HL-60 (cell line): ENCODE measurements around the gene POC1B.

Experiments
- POLR2AphosphoS5 ChIP-seq: IDR thresholded peaks from 2 replicates; pipeline ENCODE4 v1.6.1; 2012; ENCODE audit warnings: low read depth
- SPI1 ChIP-seq: IDR thresholded peaks from 2 replicates; pipeline ENCODE4 v1.6.1; 2012; ENCODE audit warnings: low read depth, mild to moderate bottlenecking, borderline replicate concordance
- TF ChIP-seq, protein P1 (sequence below): IDR thresholded peaks from one replicate; pipeline ENCODE4 v1.5.1; 2011; ENCODE audit warnings: low read length, control low read depth, inconsistent platforms; ENCODE audit not compliant: insufficient read depth

- TF ChIP-seq POLR2AphosphoS5 (no peak), SPI1 (no peak)
- TF ChIP-seq, protein P1, sequence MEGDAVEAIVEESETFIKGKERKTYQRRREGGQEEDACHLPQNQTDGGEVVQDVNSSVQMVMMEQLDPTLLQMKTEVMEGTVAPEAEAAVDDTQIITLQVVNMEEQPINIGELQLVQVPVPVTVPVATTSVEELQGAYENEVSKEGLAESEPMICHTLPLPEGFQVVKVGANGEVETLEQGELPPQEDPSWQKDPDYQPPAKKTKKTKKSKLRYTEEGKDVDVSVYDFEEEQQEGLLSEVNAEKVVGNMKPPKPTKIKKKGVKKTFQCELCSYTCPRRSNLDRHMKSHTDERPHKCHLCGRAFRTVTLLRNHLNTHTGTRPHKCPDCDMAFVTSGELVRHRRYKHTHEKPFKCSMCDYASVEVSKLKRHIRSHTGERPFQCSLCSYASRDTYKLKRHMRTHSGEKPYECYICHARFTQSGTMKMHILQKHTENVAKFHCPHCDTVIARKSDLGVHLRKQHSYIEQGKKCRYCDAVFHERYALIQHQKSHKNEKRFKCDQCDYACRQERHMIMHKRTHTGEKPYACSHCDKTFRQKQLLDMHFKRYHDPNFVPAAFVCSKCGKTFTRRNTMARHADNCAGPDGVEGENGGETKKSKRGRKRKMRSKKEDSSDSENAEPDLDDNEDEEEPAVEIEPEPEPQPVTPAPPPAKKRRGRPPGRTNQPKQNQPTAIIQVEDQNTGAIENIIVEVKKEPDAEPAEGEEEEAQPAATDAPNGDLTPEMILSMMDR, result no peak
These were observed 50.5 kb downstream of the POC1B start for GRCh38 chr12:89475203-89475990.
